WTC11 (cell line): ENCODE measurements around the gene PHACTR3. TPM values are rescaled to one million over a fixed set of nuclear protein-coding genes. Genes with fewer than 3 reads are reported as not detected.

Experiments
- ATAC-seq: fragments of 200-7000 bp; cut with Tn5 transposase; 2 replicates; pipeline ENCODE4 v1.10.0; 2021; ENCODE audit warnings: mild to moderate bottlenecking, moderate library complexity
- CTCF ChIA-PET: fragments of 300-600 bp; sonication (Branson Sonifier 250); formaldehyde crosslinking; loops from one replicate; lab custom pipeline; 2021; ENCODE audit warnings: antibody characterized with exemption; lab: Charles Lee
- POLR2A ChIA-PET: fragments of 350-600 bp; sonication (Branson Sonifier 250); formaldehyde crosslinking; loops from one replicate; lab custom pipeline; 2021; ENCODE audit warnings: antibody characterized with exemption; lab: Charles Lee
- DNase-seq: peaks from one replicate; pipeline ENCODE4 v3.0.0; 2021; ENCODE audit warnings: low spot score
- H3K27ac Mint-ChIP-seq: 2 replicates; pipeline ENCODE4 v1.8.0; 2021; ENCODE audit warnings: mixed read lengths
- H3K27me3 Mint-ChIP-seq: 2 replicates; pipeline ENCODE4 v1.8.0; 2021; ENCODE audit warnings: low read depth, mild to moderate bottlenecking, moderate library complexity, mixed read lengths
- H3K36me3 Mint-ChIP-seq: 2 replicates; pipeline ENCODE4 v1.8.0; 2021; ENCODE audit warnings: mixed read lengths
- H3K4me1 Mint-ChIP-seq: 2 replicates; pipeline ENCODE4 v1.8.0; 2022; ENCODE audit warnings: mixed read lengths
- H3K4me3 Mint-ChIP-seq: 2 replicates; pipeline ENCODE4 v1.8.0; 2021; ENCODE audit warnings: mild to moderate bottlenecking, moderate library complexity, mixed read lengths
- H3K9me3 Mint-ChIP-seq: 2 replicates; pipeline ENCODE4 v1.8.0; 2021; ENCODE audit warnings: mixed read lengths
- ARID4B ChIP-seq: sonication (generic); formaldehyde crosslinking; IDR thresholded peaks from 2 replicates; pipeline ENCODE4 v1.8.0; 2023; ENCODE audit warnings: missing genetic modification reagents, mild to moderate bottlenecking, borderline replicate concordance
- ATF1 ChIP-seq: sonication (generic); formaldehyde crosslinking; IDR thresholded peaks from 2 replicates; pipeline ENCODE4 v1.8.1; 2023; ENCODE audit warnings: mild to moderate bottlenecking, moderate library complexity, missing genetic modification reagents
- E2F5 ChIP-seq: sonication (generic); formaldehyde crosslinking; IDR thresholded peaks from 2 replicates; pipeline ENCODE4 v1.8.1; 2022; ENCODE audit warnings: mild to moderate bottlenecking, moderate library complexity, missing genetic modification reagents
- ELF4 ChIP-seq: sonication (generic); formaldehyde crosslinking; IDR thresholded peaks from 2 replicates; pipeline ENCODE4 v1.8.1; 2022; ENCODE audit warnings: low read depth, mild to moderate bottlenecking, moderate library complexity, missing genetic modification reagents
- HMGXB4 ChIP-seq: sonication (generic); formaldehyde crosslinking; IDR thresholded peaks from 2 replicates; pipeline ENCODE4 v1.8.1; 2023; ENCODE audit warnings: mild to moderate bottlenecking, moderate library complexity, missing genetic modification reagents
- JUN ChIP-seq: sonication (generic); formaldehyde crosslinking; IDR thresholded peaks from 2 replicates; pipeline ENCODE4 v1.8.0; 2023; ENCODE audit warnings: mild to moderate bottlenecking, missing genetic modification reagents
- NFATC4 ChIP-seq: fragments of 250-450 bp; sonication (Bioruptor Pico); IDR thresholded peaks from 2 replicates; pipeline ENCODE4 v1.9.0; 2021; ENCODE audit warnings: mild to moderate bottlenecking
- NFE2L1 ChIP-seq: sonication (generic); formaldehyde crosslinking; IDR thresholded peaks from 2 replicates; pipeline ENCODE4 v1.8.1; 2023; ENCODE audit warnings: missing genetic modification reagents
- STAT6 ChIP-seq: sonication (generic); formaldehyde crosslinking; conservative IDR thresholded peaks from 2 replicates; pipeline ENCODE4 v1.8.1; 2023; ENCODE audit warnings: mild to moderate bottlenecking, low read depth, missing genetic modification reagents, moderate library complexity
- ZBTB43 ChIP-seq: sonication (generic); formaldehyde crosslinking; IDR thresholded peaks from 2 replicates; pipeline ENCODE4 v1.8.1; 2023; ENCODE audit warnings: mild to moderate bottlenecking, missing genetic modification reagents
- ZNF121 ChIP-seq: sonication (generic); formaldehyde crosslinking; IDR thresholded peaks from 2 replicates; pipeline ENCODE4 v1.8.0; 2023; ENCODE audit warnings: missing genetic modification reagents
- ZNF219 ChIP-seq: sonication (generic); formaldehyde crosslinking; IDR thresholded peaks from 2 replicates; pipeline ENCODE4 v1.8.0; 2023; ENCODE audit warnings: missing genetic modification reagents, mild to moderate bottlenecking, borderline replicate concordance
- ZNF671 ChIP-seq: fragments of 250-450 bp; sonication (Bioruptor Pico); IDR thresholded peaks from 2 replicates; pipeline ENCODE4 v1.8.0; 2021; ENCODE audit warnings: mild to moderate bottlenecking
- total RNA-seq: library from RNA; stranded (reverse); gene quantifications from 3 replicates; pipeline ENCODE4 v1.2.3, GENCODE V29; 2021

Gene PHACTR3
- total RNA-seq, 1 experiment from 2014 or later: 0.28 TPM

GRCh38 chr20:59775687-59776055, 171.3 kb downstream of the PHACTR3 start (continued):
- TF ChIP-seq STAT6 (CRISPR knock-in tag) (no peak), ZNF121 (CRISPR knock-in tag) (no peak), ZNF219 (CRISPR knock-in tag) (no peak), ELF4 (CRISPR knock-in tag) (no peak), NFE2L1 (CRISPR knock-in tag) (no peak), NFATC4 (CRISPR knock-in tag) (no peak), ARID4B (CRISPR knock-in tag) (no peak)

GRCh38 chr20:59776059-59776603, 171.8 kb downstream of the PHACTR3 start:
- Mint-ChIP-seq H3K27me3 (peaks cover 24% of the 10 kb centered on the region), H3K27ac (no peak overlapping the region), H3K9me3 (no peaks in the 10 kb centered on the region), H3K36me3 (no peaks in the 10 kb centered on the region), H3K4me1 (0 out of 2 replicates have a peak, but pooled peaks cover 2% of the 10 kb centered on the region), H3K4me3 (no peak overlapping the region)
- POLR2A ChIA-PET: no interaction called here
- CTCF ChIA-PET: interaction anchor here (1.0 kb wide), 1 partner anchor 74 kb away, joined by 4 read pairs; no protein-coding TSS in a partner anchor
- no peak for DNase-seq
- no peak for TF ChIP-seq ZNF121 (CRISPR knock-in tag)
- TF ChIP-seq E2F5 (CRISPR knock-in tag): no peak
- TF ChIP-seq NFE2L1 (CRISPR knock-in tag): no peak
- no peak for TF ChIP-seq ZNF671 (CRISPR knock-in tag)
- no peak for TF ChIP-seq STAT6 (CRISPR knock-in tag)
- TF ChIP-seq ZBTB43 (CRISPR knock-in tag): no peak
- TF ChIP-seq ATF1 (CRISPR knock-in tag): no peak
- no peak for TF ChIP-seq HMGXB4
- TF ChIP-seq JUN (CRISPR knock-in tag): no peak
- ATAC-seq: no peak
